ENCODE data around the gene MZT2B.
A peak's percentile ranks its signal among the peaks of the same experiment; 100 is the strongest.
"Not testable (repeated sequence)": the region's sequence is repeated elsewhere in the genome, so short reads cannot be mapped to it uniquely, and the experiment has no call there.

Gene MZT2B

DNA sequence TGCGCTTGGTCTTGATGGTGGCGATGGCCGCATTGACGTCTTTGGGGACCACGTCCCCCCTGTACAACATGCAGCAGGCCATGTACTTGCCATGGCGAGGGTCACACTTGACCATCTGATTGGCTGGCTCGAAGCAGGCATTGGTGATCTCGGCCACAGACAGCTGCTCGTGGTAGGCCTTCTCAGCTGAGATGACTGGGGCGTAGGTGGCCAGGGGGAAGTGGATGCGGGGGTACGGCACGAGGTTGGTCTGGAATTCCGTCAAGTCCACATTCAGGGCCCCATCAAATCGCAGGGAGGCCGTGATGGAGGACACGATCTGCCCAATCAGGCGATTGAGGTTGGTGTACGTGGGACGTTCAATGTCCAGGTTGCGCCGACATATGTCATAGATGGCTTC lies 11.8 kb downstream of the MZT2B start:
- peaks cover 10% of the 10 kb centered on the region for H3K27me3 Mint-ChIP-seq (ENCODE audit: low read depth, poor library complexity)
- H3K4me3 Mint-ChIP-seq; H3K4me1 Mint-ChIP-seq; H3K36me3 Mint-ChIP-seq (ENCODE audit: low read depth); H3K27ac Mint-ChIP-seq; DNase-seq; H3K9me3 Mint-ChIP-seq: not testable (repeated sequence)

DNA sequence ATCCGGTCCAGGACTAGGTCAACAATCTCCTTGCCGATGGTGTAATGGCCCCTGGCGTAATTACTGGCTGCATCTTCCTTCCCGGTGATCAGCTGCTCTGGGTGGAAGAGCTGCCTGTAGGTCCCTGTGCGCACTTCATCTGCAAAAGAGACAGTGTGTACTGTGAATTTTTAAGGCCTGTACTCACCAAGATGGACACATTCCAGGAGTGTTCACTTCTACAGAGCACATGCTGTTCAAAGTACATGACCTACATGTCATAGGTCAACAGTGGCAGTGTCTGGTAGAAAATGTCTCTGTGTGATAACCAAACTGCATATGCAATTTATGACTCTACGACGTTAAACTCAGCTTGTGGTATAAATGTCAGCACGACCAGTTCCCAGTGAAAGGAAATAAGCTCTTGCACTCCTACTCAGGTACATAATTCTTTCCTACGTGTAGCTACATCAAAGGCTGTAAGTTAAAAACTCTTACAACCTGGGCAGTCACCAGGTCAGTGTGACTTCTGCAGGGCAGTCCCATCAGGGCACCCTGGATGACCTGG lies 13.1 kb downstream of the MZT2B start:
- not testable (repeated sequence) for H3K9me3 Mint-ChIP-seq; H3K36me3 Mint-ChIP-seq (ENCODE audit: low read depth); H3K4me3 Mint-ChIP-seq; H3K4me1 Mint-ChIP-seq; DNase-seq
- Mint-ChIP-seq H3K27me3 (ENCODE audit: low read depth, poor library complexity) (peaks cover 10% of the 10 kb centered on the region), H3K27ac (peak overlapping the region; percentile 30)

DNA sequence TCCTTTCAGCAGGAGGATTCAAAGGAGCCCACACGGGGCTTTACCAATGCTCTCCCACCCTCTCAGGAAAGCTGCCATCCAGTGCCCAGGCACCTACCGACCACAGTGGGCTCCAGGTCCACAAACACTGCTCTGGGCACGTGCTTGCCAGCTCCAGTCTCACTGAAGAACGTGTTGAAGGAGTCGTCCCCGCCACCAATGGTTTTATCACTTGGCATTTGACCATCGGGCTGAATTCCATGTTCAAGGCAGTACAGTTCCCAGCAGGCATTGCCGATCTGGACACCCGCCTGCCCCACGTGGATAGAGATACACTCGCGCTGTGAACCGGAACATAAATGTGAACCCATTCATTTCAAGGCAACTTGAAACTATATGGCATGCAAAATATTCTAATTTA lies 14.0 kb downstream of the MZT2B start:
- H3K27ac Mint-ChIP-seq; H3K4me1 Mint-ChIP-seq; H3K9me3 Mint-ChIP-seq; H3K36me3 Mint-ChIP-seq (ENCODE audit: low read depth); H3K4me3 Mint-ChIP-seq; DNase-seq: not testable (repeated sequence)
- peaks cover 10% of the 10 kb centered on the region for H3K27me3 Mint-ChIP-seq (ENCODE audit: low read depth, poor library complexity)

DNA sequence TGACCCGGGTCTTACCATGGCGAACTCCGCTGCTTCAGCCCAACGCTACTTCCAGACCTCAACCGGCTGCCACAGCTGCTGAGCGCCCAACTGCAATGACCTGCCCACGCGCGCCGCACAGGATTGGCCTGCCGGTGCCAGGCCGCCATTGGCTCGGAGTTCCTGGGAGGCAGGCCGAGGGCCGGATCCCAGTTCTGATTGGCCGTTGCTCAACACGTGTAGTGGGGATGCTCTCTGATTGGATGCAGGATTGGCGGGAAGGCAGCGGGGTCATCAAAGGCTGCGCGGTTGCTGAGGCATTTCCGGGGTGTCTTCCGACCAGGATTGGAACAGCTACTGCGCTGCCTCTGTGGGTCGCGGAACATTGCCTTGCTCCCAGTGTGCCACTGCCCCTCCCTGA lies 16.3 kb downstream of the MZT2B start, which contains the start of gene TUBA3E:
Gene TUBA3E, minus strand, starts transcription at position 97 of the 400 bp plus-strand sequence. Its CDS starts 79 bp downstream, at position 18.
- no peaks in the 10 kb centered on the region for H3K9me3 Mint-ChIP-seq
- no peaks in the 10 kb centered on the region for H3K4me1 Mint-ChIP-seq
- no peak within 1 kb of the TSS for H3K4me3 Mint-ChIP-seq
- TF ChIP-seq, protein P1, sequence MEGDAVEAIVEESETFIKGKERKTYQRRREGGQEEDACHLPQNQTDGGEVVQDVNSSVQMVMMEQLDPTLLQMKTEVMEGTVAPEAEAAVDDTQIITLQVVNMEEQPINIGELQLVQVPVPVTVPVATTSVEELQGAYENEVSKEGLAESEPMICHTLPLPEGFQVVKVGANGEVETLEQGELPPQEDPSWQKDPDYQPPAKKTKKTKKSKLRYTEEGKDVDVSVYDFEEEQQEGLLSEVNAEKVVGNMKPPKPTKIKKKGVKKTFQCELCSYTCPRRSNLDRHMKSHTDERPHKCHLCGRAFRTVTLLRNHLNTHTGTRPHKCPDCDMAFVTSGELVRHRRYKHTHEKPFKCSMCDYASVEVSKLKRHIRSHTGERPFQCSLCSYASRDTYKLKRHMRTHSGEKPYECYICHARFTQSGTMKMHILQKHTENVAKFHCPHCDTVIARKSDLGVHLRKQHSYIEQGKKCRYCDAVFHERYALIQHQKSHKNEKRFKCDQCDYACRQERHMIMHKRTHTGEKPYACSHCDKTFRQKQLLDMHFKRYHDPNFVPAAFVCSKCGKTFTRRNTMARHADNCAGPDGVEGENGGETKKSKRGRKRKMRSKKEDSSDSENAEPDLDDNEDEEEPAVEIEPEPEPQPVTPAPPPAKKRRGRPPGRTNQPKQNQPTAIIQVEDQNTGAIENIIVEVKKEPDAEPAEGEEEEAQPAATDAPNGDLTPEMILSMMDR (IDR thresholded peaks at IDR 0.05) = no peak
- H3K27me3 Mint-ChIP-seq (ENCODE audit: low read depth, poor library complexity) = peaks cover 10% of the 10 kb centered on the region
- no peaks in the 10 kb centered on the region for H3K36me3 Mint-ChIP-seq (ENCODE audit: low read depth)
- no peak for DNase-seq
- H3K27ac Mint-ChIP-seq = no peak within 1 kb of the TSS

DNA sequence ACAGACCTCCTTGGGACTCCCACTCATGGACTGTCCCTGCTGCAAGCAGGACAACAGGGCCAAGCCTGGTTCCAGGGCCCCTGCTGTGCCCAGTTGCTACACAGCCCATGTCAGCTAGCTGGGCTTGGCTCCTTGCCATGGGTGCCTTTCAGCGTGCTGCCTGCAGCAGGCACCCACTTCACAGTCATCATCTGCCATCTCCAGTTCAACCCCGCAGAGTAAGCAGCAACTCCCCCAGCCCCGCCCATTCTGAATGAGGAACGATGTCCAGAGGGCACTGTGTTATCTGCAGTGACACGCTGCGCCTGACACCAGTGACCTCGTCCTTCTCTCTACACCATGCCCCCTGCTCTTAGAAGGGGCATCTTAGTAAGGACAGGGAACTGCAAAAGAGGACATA lies 20.5 kb downstream of the MZT2B start:
- not testable (repeated sequence) for H3K27me3 Mint-ChIP-seq (ENCODE audit: low read depth, poor library complexity); H3K9me3 Mint-ChIP-seq; DNase-seq; H3K4me1 Mint-ChIP-seq; H3K36me3 Mint-ChIP-seq (ENCODE audit: low read depth); H3K27ac Mint-ChIP-seq; H3K4me3 Mint-ChIP-seq

DNA sequence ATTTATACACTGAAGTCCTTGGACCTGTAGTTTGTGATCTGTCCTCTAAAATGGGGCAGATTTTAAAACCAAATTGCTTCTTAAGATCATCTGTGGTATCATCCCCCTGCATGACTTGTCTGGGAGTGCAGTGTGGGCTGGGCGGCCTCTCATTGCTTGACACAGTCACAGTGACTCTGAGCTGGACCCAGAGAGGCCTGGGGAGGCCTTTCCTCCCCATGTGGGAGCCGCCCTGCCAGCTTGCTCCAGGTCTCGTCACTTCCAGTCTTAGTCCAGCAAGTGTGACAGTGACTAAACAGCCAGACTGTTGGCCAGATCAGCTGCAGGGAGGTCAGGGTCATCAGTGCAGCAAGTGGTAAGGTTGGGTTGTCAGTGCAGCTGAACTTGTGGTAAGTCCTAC lies 21.1 kb downstream of the MZT2B start:
- H3K36me3 Mint-ChIP-seq (ENCODE audit: low read depth); H3K27ac Mint-ChIP-seq; H3K27me3 Mint-ChIP-seq (ENCODE audit: low read depth, poor library complexity); H3K4me1 Mint-ChIP-seq; H3K4me3 Mint-ChIP-seq; DNase-seq; H3K9me3 Mint-ChIP-seq: not testable (repeated sequence)

DNA sequence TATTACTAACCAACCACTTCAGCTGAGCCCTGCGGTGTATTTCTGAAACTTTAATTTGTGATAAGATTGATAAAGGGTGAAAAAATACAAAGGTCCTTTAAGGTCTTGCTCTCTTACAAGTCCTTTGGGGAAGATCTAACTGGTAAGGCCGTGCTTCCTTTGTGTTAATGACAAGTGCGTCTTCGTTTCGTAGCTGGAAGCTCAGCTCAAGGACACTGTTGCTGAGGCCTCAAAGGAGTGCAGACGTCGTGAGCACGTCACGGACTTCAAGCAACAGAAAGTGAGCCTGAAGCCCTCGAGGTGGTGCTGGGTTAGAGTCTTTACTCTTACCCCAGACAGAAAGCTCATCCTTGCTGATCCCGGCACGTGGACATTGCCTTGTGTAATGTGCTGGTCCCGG lies 25.0 kb downstream of the MZT2B start:
- not testable (repeated sequence) for H3K9me3 Mint-ChIP-seq; H3K4me3 Mint-ChIP-seq; H3K36me3 Mint-ChIP-seq (ENCODE audit: low read depth); DNase-seq; H3K27ac Mint-ChIP-seq; H3K4me1 Mint-ChIP-seq
- peaks cover 39% of the 10 kb centered on the region for H3K27me3 Mint-ChIP-seq (ENCODE audit: low read depth, poor library complexity)

DNA sequence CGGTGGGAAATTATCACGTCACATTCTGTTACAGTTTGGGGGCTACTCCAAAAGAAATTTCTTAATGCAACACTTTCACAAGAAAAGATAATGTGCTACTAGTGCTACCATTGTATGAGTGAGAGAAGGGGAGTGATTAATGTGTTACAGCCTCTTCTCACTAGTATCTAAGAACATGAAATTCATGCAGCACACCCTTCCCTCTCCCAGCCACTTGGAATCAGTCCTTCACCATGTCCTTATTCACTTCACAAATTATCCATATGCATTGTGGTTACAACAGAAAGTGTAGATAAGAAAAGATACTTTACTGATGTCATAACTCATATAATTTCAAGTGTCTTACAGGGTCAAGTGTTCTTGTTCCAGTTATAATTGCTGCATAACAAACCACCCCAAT lies 37.1 kb downstream of the MZT2B start:
- peaks cover 57% of the 10 kb centered on the region for H3K27me3 Mint-ChIP-seq (ENCODE audit: low read depth, poor library complexity)
- not testable (repeated sequence) for H3K27ac Mint-ChIP-seq; H3K4me1 Mint-ChIP-seq; H3K9me3 Mint-ChIP-seq; DNase-seq; H3K36me3 Mint-ChIP-seq (ENCODE audit: low read depth); H3K4me3 Mint-ChIP-seq

DNA sequence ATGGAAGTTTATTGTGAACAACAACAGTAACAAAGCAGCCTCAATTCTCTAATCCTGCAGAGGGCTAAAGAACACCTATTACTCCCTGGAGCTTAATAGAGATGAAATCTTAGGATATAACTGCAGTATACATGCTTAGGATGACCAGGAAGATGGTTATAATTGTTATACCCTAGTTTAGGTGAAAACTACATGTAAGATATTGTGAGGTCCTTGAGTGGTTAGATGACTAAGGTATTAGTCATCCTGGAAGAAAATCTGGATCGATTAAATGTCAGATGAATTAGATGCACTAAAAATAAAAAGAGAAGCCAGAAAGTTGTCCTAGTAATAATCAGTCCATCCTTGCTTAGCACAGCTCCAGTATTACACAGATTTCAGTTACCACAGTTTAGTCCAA lies 38.4 kb downstream of the MZT2B start:
- DNase-seq; H3K27ac Mint-ChIP-seq; H3K9me3 Mint-ChIP-seq; H3K36me3 Mint-ChIP-seq (ENCODE audit: low read depth); H3K4me1 Mint-ChIP-seq; H3K4me3 Mint-ChIP-seq: not testable (repeated sequence)
- H3K27me3 Mint-ChIP-seq (ENCODE audit: low read depth, poor library complexity) = peaks cover 45% of the 10 kb centered on the region

DNA sequence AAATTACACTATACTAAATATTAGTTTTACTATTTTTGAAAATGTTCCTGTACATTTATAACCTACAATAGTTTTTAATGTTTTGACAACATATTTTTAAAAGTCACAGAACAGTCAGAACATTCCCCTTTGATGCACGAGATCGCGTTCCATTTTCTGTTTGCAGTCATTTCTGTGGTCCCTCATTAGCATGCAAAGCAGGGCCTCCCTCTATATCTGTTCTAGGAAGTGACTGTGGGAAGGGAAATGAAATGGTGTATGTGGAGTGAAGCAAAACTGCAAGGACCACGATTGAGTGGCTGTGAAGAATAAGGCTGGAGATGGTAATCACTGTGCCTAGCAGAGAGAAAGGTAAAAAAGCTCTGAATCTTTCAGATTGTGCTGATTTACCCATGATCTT lies 40.5 kb downstream of the MZT2B start:
- H3K4me3 Mint-ChIP-seq; H3K9me3 Mint-ChIP-seq; H3K27ac Mint-ChIP-seq; H3K36me3 Mint-ChIP-seq (ENCODE audit: low read depth); DNase-seq; H3K4me1 Mint-ChIP-seq: not testable (repeated sequence)
- peaks cover 37% of the 10 kb centered on the region for H3K27me3 Mint-ChIP-seq (ENCODE audit: low read depth, poor library complexity)

DNA sequence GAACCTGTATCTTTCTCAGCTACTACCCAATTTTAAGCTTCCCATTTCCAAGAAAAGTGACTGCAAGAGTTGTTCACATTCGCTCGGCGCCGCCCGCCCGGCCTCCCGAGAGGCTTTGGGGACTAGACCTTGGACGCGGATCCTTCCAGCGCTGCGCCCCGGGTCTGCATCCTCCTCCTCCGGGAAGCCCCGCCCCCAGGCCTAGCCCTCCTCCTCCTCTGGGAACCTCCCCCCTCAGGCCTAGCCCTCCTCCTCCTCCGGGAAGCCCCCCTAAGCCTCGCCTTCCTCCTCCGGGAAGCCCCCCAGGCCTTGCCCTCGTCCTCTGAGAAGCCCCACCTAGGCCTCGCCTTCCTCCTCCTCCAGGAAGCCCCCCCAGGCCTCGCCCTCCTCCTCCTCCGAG lies 45.9 kb downstream of the MZT2B start:
- not testable (repeated sequence) for H3K4me1 Mint-ChIP-seq; H3K9me3 Mint-ChIP-seq; H3K4me3 Mint-ChIP-seq; DNase-seq; H3K27ac Mint-ChIP-seq; H3K36me3 Mint-ChIP-seq (ENCODE audit: low read depth)
- H3K27me3 Mint-ChIP-seq (ENCODE audit: low read depth, poor library complexity) = peaks cover 17% of the 10 kb centered on the region

DNA sequence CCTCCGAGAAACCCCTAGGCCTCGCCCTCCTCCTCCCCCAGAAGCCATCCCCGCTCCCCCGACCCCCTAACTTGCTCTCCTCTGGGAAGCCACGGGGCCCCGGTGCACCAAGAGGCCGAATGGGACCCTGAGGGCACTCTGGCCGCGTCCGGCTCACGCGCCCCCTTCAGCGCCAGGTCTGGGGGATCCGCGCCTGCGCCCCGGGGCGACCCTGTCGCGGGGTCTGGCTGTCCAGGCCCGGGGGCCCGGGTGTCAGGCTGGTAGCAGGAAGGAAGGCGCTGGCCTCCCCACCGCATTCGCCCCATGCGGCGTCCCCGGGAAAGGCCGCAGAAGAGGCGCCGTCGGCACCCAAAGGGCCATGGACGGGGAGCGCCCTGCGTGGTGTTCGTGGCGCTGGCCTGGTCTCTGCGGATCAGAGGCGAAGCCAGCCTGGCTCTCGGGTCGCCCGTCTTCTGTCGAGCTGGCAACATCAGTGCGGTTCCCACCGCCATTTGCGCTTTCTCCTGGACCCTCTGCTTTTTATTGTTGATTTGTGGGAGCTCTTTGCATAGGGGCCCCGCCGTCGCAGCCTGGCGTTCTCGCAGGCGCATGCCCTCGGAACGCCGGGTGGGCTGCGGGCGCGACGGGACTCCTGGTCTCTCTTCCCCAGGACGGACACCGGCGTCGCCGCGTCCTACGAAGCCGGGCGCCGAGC lies 46.6 kb downstream of the MZT2B start:
- H3K4me1 Mint-ChIP-seq; H3K9me3 Mint-ChIP-seq; H3K27ac Mint-ChIP-seq; DNase-seq; H3K36me3 Mint-ChIP-seq (ENCODE audit: low read depth); H3K4me3 Mint-ChIP-seq: not testable (repeated sequence)
- peaks cover 17% of the 10 kb centered on the region for H3K27me3 Mint-ChIP-seq (ENCODE audit: low read depth, poor library complexity)

DNA sequence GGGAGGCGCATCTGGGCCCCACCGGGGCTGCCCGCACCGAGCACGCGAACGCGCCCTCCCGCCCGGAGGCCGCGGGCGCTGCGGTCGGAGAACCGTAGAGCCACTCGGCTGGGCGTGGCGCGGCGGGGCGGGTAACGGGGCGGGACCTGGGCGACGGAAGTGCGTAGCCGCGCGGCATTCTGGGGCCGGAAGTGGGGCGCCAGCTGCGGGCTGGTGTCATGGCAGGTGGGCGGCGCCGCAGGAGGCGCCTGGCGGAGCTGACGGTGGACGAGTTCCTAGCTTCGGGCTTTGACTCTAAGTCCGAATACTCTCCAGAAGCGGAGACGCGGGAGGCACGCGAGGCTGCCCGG lies 47.1 kb downstream of the MZT2B start:
- H3K27ac Mint-ChIP-seq, DNase-seq: not testable (repeated sequence)

DNA sequence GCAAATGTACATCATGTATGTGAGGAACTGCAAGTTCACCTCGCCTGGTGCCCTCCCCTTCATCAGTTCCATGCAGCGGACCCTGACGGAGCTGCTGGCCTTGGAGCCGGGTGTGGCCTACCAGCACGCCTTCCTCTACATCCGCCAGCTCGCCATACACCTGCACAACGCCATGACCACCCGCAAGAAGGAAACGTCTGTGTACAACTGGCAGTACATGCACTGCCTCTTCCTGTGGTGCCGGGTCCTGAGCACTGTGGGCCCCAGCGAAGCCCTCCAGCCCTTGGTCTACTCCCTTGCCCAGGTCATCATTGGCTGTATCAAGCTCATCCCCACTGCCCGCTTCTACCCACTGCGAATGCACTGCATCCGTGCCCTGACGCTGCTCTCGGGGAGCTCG lies 48.3 kb downstream of the MZT2B start:
- H3K4me1 Mint-ChIP-seq; DNase-seq; H3K36me3 Mint-ChIP-seq (ENCODE audit: low read depth); H3K27ac Mint-ChIP-seq; H3K9me3 Mint-ChIP-seq; H3K4me3 Mint-ChIP-seq: not testable (repeated sequence)
- peaks cover 12% of the 10 kb centered on the region for H3K27me3 Mint-ChIP-seq (ENCODE audit: low read depth, poor library complexity)

More for the DNA sequence above, 47.1 kb downstream of the MZT2B start:
- not testable (repeated sequence) for H3K9me3 Mint-ChIP-seq; H3K4me1 Mint-ChIP-seq; H3K4me3 Mint-ChIP-seq; H3K36me3 Mint-ChIP-seq (ENCODE audit: low read depth)
- peaks cover 13% of the 10 kb centered on the region for H3K27me3 Mint-ChIP-seq (ENCODE audit: low read depth, poor library complexity)
